IMR-90 (cell line): Measurements from ENCODE around the gene HEPACAM. TPM values are rescaled to one million over a fixed set of nuclear protein-coding genes. Genes with fewer than 3 reads are reported as not detected.

ENCODE experiments used
- ATAC-seq: fragments of 200-7000 bp; cut with Tn5 transposase; 2 replicates; pipeline ENCODE4 v1.9.1; 2020; ENCODE audit warnings: low read depth, mild to moderate bottlenecking, moderate library complexity
- BruUV-seq: library from RNA; stranded (reverse); fragments of 400-500 nt; replicated peaks from 2 replicates; lab custom pipeline; 2021; lab: Mats Ljungman, UMichigan
- CTCF ChIA-PET: fragments of 300-600 bp; formaldehyde crosslinking; extraction: SDS; loops from one replicate; lab custom pipeline; 2021; ENCODE audit warnings: antibody characterized with exemption; lab: Yijun Ruan, JAX
- POLR2A ChIA-PET: fragments of 300-600 bp; sonication (Branson Sonifier 250); formaldehyde crosslinking; loops from one replicate; lab custom pipeline; 2022; ENCODE audit warnings: antibody characterized with exemption; ENCODE audit not compliant: unreplicated experiment; lab: Charles Lee
- DNase-seq: peaks from one replicate; pipeline ENCODE4 v3.0.0; 2013
- H2AFZ ChIP-seq: replicated peaks from 2 replicates; pipeline ENCODE3; 2013; ENCODE audit warnings: low read length, mild to moderate bottlenecking; ENCODE audit not compliant: poor library complexity
- H2AK5ac ChIP-seq: 2 replicates; pipeline ENCODE4 v1.6.1; 2013; ENCODE audit warnings: low read depth, low read length, inconsistent platforms
- H2AK9ac ChIP-seq: replicated peaks from 2 replicates; pipeline ENCODE3; 2013; ENCODE audit warnings: mild to moderate bottlenecking, low read depth, low read length, moderate library complexity; ENCODE audit not compliant: poor library complexity
- H2BK120ac ChIP-seq: 2 replicates; pipeline ENCODE4 v1.6.1; 2013; ENCODE audit warnings: low read depth, low read length, inconsistent platforms
- H2BK15ac ChIP-seq: 3 replicates; pipeline ENCODE4 v1.6.1; 2013; ENCODE audit warnings: low read depth, low read length, inconsistent platforms
- H2BK20ac ChIP-seq: 2 replicates; pipeline ENCODE4 v1.6.1; 2013; ENCODE audit warnings: low read depth, mild to moderate bottlenecking, inconsistent platforms, low read length, moderate library complexity
- H2BK5ac ChIP-seq: 2 replicates; pipeline ENCODE4 v1.6.1; 2013; ENCODE audit warnings: mild to moderate bottlenecking, low read depth, low read length, inconsistent platforms; ENCODE audit not compliant: poor library complexity, severe bottlenecking
- H3K14ac ChIP-seq: replicated peaks from 2 replicates; pipeline ENCODE4 v1.6.1; 2013; ENCODE audit warnings: low read depth, low read length, inconsistent platforms
- H3K18ac ChIP-seq: 2 replicates; pipeline ENCODE4 v1.6.1; 2013; ENCODE audit warnings: low read depth, low read length, control low read depth
- H3K23ac ChIP-seq: 2 replicates; pipeline ENCODE4 v1.6.1; 2013; ENCODE audit warnings: low read depth, low read length, inconsistent platforms
- H3K27ac ChIP-seq: 2 replicates; pipeline ENCODE4 v1.5.1; 2013; ENCODE audit warnings: mild to moderate bottlenecking, control low read depth, low read length; ENCODE audit not compliant: insufficient read depth
- H3K27me3 ChIP-seq: 2 replicates; pipeline ENCODE4 v1.6.1; 2013; ENCODE audit warnings: low read length; ENCODE audit not compliant: control insufficient read depth, insufficient read depth
- H3K36me3 ChIP-seq: 2 replicates; pipeline ENCODE4 v1.6.1; 2013; ENCODE audit warnings: low read length, mixed read lengths; ENCODE audit not compliant: control insufficient read depth, insufficient read depth
- H3K4ac ChIP-seq: 2 replicates; pipeline ENCODE4 v1.6.1; 2013; ENCODE audit warnings: low read depth, low read length, inconsistent platforms
- H3K4me1 ChIP-seq: 2 replicates; pipeline ENCODE4 v1.6.1; 2013; ENCODE audit warnings: low read length, mixed read lengths; ENCODE audit not compliant: control insufficient read depth, insufficient read depth
- H3K4me2 ChIP-seq: 2 replicates; pipeline ENCODE4 v1.6.1; 2013; ENCODE audit warnings: low read depth, mild to moderate bottlenecking, control low read depth, low read length, moderate library complexity
- H3K4me3 ChIP-seq: 2 replicates; pipeline ENCODE4 v1.5.1; 2013; ENCODE audit warnings: low read depth, mild to moderate bottlenecking, control low read depth, low read length, moderate library complexity; ENCODE audit not compliant: insufficient read depth
- H3K56ac ChIP-seq: 2 replicates; pipeline ENCODE4 v1.6.1; 2013; ENCODE audit warnings: low read length, inconsistent platforms; ENCODE audit not compliant: insufficient read depth; ENCODE audit errors: extremely low read depth
- H3K79me1 ChIP-seq, 2 experiments: 2 replicates each; pipeline ENCODE4 v1.6.1; 2013; ENCODE audit warnings: low read length in 2 of 2, inconsistent platforms in 1 of 2, low read depth in 1 of 2
- H3K9ac ChIP-seq: 2 replicates; pipeline ENCODE4 v1.6.1; 2013; ENCODE audit warnings: low read depth, low read length, control low read depth
- H3K9me1 ChIP-seq: 2 replicates; pipeline ENCODE4 v1.6.1; 2013; ENCODE audit warnings: low read length, inconsistent platforms; ENCODE audit not compliant: insufficient read depth
- H3K9me3 ChIP-seq: 2 replicates; pipeline ENCODE4 v1.6.1; 2013; ENCODE audit warnings: low read length; ENCODE audit not compliant: control insufficient read depth, insufficient read depth
- H4K20me1 ChIP-seq: 2 replicates; pipeline ENCODE4 v1.6.1; 2013; ENCODE audit warnings: low read length, inconsistent platforms; ENCODE audit not compliant: insufficient read depth
- H4K5ac ChIP-seq: 2 replicates; pipeline ENCODE4 v1.6.1; 2013; ENCODE audit warnings: mild to moderate bottlenecking, low read depth, low read length, control low read depth
- H4K8ac ChIP-seq, 2 experiments: 2 replicates each; pipeline ENCODE4 v1.6.1; 2013; ENCODE audit warnings: low read depth in 2 of 2, low read length in 2 of 2, control low read depth in 1 of 2, inconsistent platforms in 1 of 2
- H4K91ac ChIP-seq: 2 replicates; pipeline ENCODE4 v1.6.1; 2013; ENCODE audit warnings: low read depth, low read length, inconsistent platforms; ENCODE audit not compliant: insufficient read depth
- MAZ ChIP-seq: IDR thresholded peaks from 2 replicates; pipeline ENCODE4 v1.6.1; 2012; ENCODE audit warnings: low read depth, mild to moderate bottlenecking, low read length, improper control_type of control experiment, moderate library complexity, borderline replicate concordance
- NFE2L2 ChIP-seq: fragments of 150-350 bp; IDR thresholded peaks from 2 replicates; pipeline ENCODE4 v1.6.1; 2016; ENCODE audit warnings: low read depth, mild to moderate bottlenecking, low read length
- RCOR1 ChIP-seq: IDR thresholded peaks from 2 replicates; pipeline ENCODE4 v1.6.1; 2012; ENCODE audit warnings: mild to moderate bottlenecking, low read length, improper control_type of control experiment; ENCODE audit not compliant: insufficient replicate concordance
- WGBS, 2 experiments: methylation state at CpG; one replicate each; pipeline versions ENCODE4 v1.1.5 to v1.1.7; 2013; ENCODE audit warnings: missing lambda C conversion rate in 2 of 2; ENCODE audit not compliant: insufficient read length in 1 of 2; ENCODE audit errors: extremely low coverage in 2 of 2; 5-methylcytosine and 5-hydroxymethylcytosine counted together
- dilution Hi-C: fragments of 300-500 bp; cut with HindIII; formaldehyde crosslinking; loops from one replicate; pipeline ENCODE4 v1.14.3; 2018; ENCODE audit warnings: low sequenced_read_pairs; ENCODE audit not compliant: unreplicated experiment
- in situ Hi-C: fragments of 300-500 bp; cut with MboI; formaldehyde crosslinking; loops from 3 replicates; pipeline ENCODE4 v1.14.3; 2019; ENCODE audit warnings: low sequenced_read_pairs, inconsistent platforms, mixed read lengths
- intact Hi-C: fragments of 100-400 bp; cut with micrococcal nuclease; formaldehyde crosslinking; loops from 2 replicates; pipeline ENCODE4 v1.10.0; 2022
- polyA plus RNA-seq, 3 experiments: library from polyadenylated mRNA; depleted of rRNA; stranded (reverse); fragments of >200 nt; gene quantifications; 2 replicates each; pipeline ENCODE4 v1.2.3, GENCODE V29; 2012; ENCODE audit warnings: low replicate concordance in 1 of 3
- total RNA-seq: library from RNA; depleted of rRNA; stranded (reverse); fragments of >200 nt; gene quantifications from 2 replicates; pipeline ENCODE4 v1.2.3, GENCODE V29; 2012

HEPACAM gene
- total and polyA plus RNA-seq, 2 of the 4 experiments (the other 2 are of a cell fraction), result 0.09 to 0.18 TPM

DNA sequence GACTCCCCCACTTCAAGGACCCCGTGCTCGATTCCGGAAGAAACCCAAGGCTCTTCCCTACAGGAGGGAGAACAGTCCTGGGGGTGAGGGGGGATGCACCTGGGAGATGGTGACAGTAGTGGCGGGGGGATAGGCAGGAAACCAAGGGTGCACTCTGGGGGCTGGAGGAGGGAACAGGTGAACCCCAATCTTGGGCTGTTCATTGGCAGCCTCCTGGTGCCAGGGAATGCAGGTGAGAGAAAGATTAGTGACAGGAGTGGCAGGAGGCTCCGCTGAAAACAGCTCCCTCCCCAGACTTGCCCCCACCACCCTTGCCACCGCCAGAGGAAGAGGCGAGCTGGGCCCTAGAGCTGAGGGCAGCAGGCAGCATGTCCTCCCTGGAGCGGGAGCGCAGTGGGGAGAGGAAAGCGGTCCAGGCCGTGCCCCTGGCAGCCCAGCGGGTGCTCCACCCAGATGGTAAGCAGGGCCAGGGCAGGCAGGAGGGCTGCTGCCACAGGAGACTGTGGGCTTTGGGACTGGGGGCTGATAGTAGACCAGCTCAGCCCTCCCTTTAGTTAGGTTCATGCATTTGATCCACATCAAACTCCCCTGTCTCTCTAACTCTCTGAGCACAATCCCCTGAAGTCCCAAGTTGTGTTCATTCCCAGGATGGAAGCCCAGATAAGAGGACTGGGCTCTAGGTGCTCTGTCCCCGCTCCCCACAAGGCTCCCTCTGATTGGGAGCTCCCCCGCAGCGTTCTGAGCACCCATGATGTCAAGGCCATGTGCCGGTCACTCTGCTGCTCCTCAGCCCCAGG lies 56.2 kb downstream of the HEPACAM start:
- POLR2A ChIA-PET, result no interaction called here
- no TSS peak for BruUV-seq

More for the DNA sequence above, 56.2 kb downstream of the HEPACAM start:
- no peak overlapping the region for H2AK9ac ChIP-seq
- intact Hi-C loops (loop anchor here (5.0 to 10.0 kb wide), 2 partner anchors 263 to 525 kb away; no protein-coding TSS in a partner anchor), in situ Hi-C loops (loop anchor here (5.0 kb wide), 1 partner anchor 73 kb away; the partner anchor contains the start of gene CCDC15), dilution Hi-C loops (no loop called here)
- H4K5ac ChIP-seq, result no peak overlapping the region
- H2BK120ac ChIP-seq, result no peak overlapping the region
- ATAC-seq (no peak), DNase-seq (no peak)
- no peak for TF ChIP-seq RCOR1
- TF ChIP-seq MAZ, result no peak
- no peak for TF ChIP-seq NFE2L2
- no peak overlapping the region for H3K4me2 ChIP-seq
- H3K9me1 ChIP-seq, result peaks cover 3% of the 10 kb centered on the region; the same call in 1 of the 2 replicates
- no peak overlapping the region for H4K8ac ChIP-seq
- no peak overlapping the region for H2AFZ ChIP-seq
- peaks cover 3% of the 10 kb centered on the region for H3K4me1 ChIP-seq
- no peak overlapping the region for H3K23ac ChIP-seq
- H3K18ac ChIP-seq, result no peak overlapping the region
- no peaks in the 10 kb centered on the region; the same call in 1 of the 2 replicates for H3K27me3 ChIP-seq
- WGBS, 2 experiments, result 91% methylated on average over 4 of the region's 16 CpGs; no CpG with 5 or more reads in 1 of the 2 experiments
- no peaks in the 10 kb centered on the region for H3K36me3 ChIP-seq
- no peak overlapping the region for H4K91ac ChIP-seq
- H4K20me1 ChIP-seq, result no peaks in the 10 kb centered on the region
- no peak overlapping the region for H2BK5ac ChIP-seq
- H2AK5ac ChIP-seq, result peak overlapping the region; percentile 14; the same call in 1 of the 2 replicates
- no peak overlapping the region for H3K14ac ChIP-seq
- H2BK20ac ChIP-seq, result no peak overlapping the region
- CTCF ChIA-PET, result no interaction called here
- no peaks in the 10 kb centered on the region for H3K9me3 ChIP-seq
- H3K9ac ChIP-seq, result no peak overlapping the region
- H3K56ac ChIP-seq, result no peak overlapping the region
- H2BK15ac ChIP-seq, result no peak overlapping the region
- peaks cover 6 to 21% of the 10 kb centered on the region in 2 experiments; a peak in 3 of 4 replicates for H3K79me1 ChIP-seq
- H3K27ac ChIP-seq, result no peak overlapping the region
- no peak overlapping the region for H3K4ac ChIP-seq
- H3K4me3 ChIP-seq, result no peak overlapping the region
